Femur (tissue), 1 donor: ENCODE data around the gene PGRMC1.
"Not testable (repeated sequence)": the region's sequence is repeated elsewhere in the genome, so short reads cannot be mapped to it uniquely, and the experiment has no call there.

ENCODE experiments used
- DNase-seq: peaks from one replicate; pipeline ENCODE4 v3.0.0-alpha.2; 2017

Gene PGRMC1

DNA sequence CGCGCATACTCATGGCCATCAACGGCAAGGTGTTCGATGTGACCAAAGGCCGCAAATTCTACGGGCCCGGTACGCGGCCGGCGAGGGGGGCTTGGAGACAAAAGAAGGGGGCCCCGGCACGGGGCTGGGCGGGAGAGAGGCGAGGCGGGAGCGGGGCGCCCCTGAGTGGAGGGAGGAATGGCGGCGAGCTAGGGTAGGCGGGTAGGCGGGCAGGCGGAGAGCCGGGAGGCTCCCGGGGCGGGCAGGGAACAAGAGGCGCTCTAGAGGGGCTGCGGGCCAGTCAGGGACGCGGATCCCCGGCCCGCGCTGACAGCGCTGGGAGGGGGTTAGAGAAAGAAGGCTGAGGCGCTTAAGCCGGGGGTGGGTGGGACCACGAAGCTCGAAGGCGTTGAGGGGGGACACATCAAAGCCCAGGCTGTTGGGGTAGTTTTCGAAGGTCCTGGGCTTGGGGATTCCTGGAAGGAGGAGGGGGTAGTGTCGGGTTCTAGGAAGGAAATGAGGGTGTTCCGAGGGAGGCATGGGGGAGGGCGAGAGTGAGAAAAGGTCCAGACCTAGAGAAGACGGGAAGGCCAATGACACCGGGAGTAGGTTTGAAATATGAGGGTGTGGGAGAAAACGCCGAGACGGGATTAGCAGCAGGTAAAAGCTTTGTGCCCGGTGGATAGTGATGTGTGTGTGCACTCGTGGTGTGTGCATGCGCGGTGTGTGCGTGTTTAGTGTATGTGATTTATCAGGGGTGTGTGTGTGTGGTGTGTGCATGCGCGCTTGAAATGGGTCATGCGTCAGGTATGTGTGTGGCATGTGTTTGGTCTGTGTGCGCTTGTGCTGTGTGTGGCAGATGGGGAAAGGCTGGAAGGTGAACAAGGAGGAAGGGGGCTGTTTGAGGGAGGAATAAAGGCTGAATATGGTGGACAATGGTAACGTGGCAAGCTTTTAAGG lies 807 bp downstream of the PGRMC1 start:
- DNase-seq, result peak; percentile 47

DNA sequence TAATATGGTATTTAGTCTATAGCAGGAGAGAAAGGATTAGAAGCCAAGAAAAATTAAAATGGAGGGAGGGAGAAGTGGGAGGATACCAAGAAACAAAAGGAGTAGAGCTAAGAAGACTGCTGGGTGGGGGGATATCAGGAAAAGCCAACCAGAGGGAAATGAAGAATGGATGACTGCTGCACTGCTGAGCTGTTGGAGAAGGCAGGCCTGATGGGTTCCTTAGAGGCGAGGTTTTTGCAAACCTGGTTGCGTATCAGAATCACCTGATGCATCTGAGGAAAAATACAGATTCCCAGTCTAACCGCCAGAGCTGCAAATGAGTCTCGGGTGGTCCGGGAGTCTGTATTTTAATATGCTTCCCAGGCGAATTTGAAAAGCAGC lies 1.5 kb downstream of the PGRMC1 start:
- DNase-seq, result no peak

DNA sequence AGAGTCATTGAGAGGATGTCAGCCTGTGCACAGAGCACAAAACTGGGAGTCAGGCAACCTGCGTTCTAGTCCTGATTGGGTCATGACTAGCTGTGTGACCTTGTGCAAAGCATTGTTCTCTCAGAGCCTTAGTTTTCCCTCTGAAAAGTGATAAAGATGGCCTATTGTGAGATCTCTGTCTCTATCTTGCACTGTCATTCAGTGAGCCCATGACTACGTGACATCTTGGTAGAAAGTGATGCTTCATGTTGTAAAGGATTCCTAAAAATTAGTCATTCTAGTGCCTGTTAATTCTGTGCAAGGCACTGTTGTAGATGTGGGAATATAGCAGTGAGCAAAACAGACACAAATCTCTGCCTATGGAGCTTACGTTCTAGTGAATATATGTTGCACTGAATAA lies 2.5 kb downstream of the PGRMC1 start:
- no peak for DNase-seq

DNA sequence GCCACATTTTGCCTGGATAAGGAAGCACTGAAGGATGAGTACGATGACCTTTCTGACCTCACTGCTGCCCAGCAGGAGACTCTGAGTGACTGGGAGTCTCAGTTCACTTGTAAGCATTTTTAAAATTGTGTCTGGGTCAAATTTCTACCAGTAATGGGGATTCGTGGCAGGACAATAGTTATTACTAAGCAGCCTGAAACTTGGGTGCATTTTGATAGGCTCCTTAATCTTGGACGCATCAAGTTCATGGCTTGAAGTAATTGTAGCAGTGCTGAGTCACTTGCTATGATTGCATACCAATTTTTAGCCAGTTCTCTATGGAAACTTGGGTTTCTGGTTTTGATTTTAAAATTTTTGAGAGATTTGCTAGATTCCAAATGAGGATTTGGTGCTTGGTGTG lies 4.3 kb downstream of the PGRMC1 start:
- DNase-seq, result no peak

DNA sequence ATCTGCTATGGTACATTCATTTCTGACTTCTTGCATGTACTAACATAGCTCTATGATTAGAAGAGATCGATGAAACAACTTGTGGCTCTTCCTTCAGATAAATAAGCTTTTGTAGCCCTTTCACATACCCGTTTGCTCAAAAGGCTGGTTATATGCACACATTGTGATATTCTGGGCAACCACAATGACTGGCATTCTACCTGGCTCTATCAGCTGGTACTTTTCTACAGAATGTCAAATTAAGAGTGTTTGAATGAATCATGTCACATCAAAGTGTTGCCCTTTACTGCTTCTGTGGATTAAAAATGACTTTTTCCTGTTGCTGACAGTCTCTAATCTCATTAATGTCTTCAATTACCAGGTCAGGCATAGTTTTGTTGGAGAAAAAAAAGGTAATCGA lies 11.6 kb downstream of the PGRMC1 start:
- no peak for DNase-seq

DNA sequence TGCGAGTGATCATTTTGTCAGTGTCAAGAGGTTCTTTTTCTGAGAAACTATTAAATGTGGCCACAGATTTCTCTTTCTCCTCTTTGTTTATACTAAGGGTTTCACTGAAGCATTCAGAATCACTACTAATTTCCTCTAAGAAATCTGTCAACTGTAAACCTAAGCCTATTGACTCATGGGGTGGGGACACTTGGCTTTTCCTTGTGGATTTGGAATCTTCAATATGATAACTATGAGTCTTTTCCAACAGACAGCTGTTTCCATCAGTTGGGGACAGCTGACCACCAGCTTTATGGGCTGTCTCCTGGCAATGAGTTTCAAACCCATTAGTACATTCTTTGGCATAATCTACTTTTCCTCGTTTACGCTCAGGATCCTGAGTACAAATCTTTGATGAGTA lies 13.8 kb downstream of the PGRMC1 start:
- DNase-seq, result no peak

DNA sequence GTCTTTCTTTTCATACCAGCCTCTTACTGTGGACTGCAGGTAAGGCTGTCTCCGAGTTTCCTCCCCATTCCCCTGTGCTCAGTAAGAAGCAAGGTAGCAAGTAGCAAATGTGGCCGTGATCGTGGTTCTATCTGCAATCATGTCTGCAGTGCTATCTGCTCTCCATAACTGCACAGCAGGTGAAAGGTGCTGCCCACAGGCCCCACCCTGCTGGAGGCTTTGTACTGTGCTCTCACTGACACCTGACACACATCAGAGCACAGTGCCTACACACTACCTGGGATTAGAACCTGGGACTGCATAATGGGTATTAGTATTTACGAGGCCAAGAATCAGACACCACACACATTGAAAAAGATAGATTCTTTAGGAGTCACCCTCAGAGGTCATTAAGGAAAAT lies 15.3 kb downstream of the PGRMC1 start:
- DNase-seq, result no peak

DNA sequence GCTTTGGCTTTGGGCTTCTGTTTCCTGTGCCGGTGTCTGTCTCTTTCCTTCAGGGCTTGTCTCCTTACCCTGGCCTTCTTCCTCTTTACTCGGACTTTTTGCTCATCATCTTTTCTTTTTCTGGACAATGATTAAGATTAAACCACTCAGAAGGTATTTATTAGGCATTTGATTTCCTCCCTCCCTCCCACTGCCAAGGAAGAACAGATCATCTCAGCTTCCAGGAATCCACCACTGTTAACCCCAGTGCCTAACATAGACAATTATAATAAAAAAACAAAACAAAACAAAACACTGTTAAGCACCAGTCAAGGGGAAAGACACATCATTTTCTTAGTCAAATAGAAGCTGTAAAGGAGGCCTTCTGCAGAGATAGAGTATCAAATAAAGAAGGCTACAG lies 16.6 kb downstream of the PGRMC1 start:
- no peak for DNase-seq

DNA sequence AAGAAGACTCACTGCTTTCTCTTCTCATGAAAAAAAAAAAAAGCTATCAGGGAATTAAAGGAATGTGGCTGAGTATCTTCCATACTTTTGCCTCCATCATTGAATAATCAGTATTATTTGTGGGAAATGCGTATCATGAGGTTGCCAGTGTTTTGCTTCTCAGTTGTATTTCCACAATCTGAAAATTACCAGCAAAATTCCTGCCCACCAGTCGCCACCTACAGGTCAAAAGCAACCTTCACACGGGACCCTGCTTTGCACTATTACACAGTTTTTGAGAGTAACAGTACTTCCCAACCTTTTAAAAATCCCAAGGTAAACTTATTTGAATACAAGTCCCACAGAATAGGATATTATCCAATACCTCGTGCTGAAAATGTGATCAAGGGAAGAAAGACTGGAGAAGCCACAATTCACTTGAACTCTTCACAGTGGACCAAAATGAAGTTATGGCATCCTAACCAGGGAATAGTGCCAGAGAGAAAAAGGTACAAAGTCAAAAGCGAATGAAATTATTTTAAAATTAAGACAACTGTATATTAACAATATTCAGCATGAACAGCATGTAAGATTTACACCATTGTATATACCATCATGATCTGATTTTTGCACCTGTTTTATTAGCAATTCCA lies 30.4 kb downstream of the PGRMC1 start:
- DNase-seq, result peak; percentile 24

DNA sequence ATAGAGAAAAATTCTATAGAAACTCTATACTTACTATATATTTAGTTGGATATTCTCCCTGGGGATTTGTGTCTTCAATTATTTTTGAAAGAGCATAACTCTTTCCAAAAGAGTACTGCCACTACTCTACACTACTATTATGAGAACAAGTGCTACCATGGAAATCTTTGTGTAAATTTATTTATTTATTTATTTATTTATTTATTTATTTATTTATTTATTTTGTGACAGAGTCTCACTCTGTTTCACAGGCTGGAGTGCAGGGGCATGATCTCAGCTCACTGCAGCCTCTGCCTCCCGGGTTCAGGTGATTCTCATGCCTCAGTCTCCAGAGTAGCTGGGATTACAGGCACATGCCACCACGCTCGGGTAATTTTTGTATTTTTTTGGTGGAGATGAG lies 31.0 kb downstream of the PGRMC1 start:
- DNase-seq, result not testable (repeated sequence)

DNA sequence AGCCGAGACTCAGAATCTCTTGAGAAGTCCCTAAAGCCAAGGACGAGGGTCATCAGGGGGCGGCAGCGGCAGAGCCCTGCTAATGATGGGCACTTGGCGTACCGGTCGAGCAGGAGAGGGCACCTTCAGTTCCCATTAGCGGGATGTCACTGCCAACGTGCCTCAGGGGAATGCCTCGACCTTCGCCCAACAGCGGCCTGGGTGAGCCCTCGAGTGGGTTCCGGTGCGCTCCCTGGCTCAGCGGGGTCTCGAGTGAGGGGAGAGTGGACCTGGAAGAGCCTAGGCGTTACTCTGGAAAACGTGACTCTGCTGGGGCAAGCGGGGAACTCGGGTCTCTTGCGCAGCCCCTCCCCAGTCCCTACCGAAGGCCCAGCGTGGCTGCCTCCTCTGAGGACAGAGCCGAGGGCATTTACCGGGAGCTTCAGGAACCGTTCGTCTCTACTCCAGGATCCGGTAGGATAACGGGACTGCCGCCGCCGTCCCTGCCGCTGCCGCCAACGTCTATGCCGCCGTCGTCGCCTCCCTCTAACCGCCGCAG lies 36.9 kb downstream of the PGRMC1 start:
- no peak for DNase-seq

DNA sequence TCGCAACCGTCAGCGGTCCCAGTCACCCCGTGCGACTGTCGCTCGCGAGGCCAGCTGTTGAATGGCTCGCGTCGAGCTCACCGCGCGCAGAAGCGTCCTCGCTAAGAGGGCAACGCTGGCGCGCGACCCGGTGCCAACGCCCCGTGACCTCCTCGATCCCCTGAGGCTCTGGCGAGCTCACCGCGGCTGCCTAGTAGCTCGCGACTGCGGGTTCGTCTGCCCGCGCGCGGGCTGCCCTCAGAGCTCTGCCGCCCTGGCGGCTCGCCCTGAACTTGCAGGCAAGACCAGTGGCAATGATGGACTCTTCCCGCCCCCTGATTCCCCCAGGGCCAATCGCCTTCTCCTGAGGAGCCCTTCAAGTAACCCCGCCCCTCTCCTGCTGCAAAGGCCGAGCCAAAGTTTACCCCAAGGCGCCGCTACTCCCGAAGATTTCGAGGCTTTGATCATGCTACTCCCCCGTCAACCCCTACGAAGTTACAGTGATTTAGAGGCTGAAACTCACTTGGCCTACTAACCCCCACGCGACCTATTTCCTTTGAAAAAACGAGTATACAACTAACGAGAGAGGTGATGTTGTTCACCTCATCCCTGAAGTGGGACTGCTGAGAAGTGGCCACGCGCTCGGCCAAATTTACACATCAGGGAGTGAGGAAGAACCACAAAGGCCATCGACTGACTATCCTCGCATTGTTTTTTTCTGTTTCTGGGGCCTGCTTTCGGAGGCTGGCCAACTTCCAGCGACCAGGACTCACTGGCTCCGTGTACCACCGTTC lies 37.5 kb downstream of the PGRMC1 start:
- peak; percentile 55 for DNase-seq

DNA sequence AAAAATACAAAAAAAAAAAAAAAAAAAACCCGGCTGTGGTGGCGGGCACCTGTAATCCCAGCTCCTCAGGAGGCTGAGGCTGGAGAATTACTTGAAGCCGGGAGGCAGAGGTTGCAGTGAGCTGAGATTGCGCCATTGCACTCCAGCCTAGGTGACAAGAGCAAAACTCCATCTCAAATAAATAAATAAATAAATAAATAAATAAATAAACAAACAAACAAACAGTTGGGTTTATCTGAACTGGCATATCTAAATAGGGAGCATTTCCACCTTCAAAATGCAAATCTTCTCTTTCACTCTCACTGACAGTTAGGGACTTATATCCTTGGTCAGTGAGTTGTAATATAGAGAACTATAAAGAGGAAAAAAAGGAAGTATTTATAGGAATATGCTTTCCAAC lies 46.3 kb downstream of the PGRMC1 start:
- DNase-seq, result not testable (repeated sequence)

DNA sequence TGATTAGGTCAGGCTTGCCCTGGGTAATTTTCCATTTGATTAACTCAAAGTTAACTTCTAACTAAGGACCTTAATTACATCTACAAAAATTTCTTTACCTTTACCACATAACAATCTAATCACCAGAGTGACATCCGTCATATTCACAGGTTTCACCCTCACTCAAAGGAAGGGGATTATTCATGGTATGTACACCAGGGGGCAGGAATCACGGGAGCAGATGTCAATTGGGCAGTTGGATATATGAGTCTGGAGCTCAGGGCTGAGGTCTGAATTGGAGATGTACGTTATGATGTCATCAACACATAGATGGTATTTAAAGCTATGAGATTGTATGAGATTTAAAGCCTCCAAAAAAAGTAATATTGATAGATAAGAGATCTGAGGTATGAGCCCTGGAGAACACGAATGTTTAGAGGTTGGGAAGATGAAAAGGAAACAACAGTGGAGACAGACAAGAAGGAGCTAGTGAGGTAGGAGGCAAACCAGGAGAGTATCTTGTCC lies 52.9 kb downstream of the PGRMC1 start:
- DNase-seq, result no peak

DNA sequence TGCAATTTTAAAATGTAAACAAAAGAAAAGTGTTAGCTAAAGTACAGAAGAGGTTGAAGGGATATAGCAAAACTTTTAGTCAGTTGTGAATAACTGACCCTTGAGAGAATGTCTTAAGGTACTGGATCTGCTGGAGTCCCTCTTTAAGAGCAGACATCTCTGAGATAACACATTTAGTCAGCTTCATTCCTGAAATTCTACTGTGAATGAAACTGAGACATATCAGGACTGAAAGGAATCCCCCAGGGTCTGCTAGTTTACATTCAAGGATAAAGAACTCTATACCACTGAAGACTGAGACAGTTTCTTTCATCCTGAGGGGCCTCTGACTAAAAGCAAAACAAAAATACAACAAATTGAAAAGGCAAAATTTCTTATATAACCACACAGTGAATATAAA lies 54.4 kb downstream of the PGRMC1 start:
- DNase-seq, result no peak

DNA sequence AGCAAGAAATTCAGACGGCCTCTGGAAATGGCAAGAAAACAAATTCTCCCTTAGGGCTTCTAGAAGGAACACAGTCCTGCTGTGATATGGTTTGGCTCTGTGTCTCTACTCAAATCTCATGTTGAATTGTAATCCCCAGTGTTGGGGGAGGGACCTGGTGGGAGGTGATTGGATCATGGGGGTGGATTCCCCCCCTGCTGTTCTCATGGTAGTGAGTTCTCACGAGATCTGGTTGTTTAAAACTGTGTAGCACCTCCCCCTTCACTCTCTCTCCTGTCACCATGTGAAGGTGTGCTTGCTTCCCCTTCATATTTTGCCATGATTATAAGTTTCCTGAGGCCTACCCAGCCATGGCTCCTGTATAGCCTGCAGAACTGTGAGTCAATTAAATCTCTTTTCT lies 55.2 kb downstream of the PGRMC1 start:
- DNase-seq, result not testable (repeated sequence)

DNA sequence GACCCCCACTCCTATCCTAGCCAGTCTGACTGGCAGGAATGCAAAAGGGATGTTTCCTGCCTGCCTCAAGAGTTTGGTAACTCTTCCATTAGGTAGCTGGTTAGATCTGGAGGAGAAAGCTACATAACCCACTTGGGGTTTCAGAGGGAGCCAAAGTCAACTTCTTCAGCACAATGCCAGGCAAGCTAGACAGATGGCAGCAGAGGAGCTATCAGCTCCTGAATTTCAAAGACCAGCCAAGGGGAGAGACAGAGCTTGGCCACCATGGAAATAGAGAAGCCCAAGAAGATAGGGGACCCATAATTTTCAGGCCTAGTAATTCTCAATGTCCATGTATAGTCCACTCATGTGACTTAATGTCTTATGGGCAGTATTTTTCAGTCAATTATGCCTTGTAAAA lies 56.4 kb downstream of the PGRMC1 start:
- DNase-seq, result no peak
